Gastroesophageal sphincter (tissue), 4 donors: ENCODE data around the gene PLA2G4B. TPM values are rescaled to one million over a fixed set of nuclear protein-coding genes. Genes with fewer than 3 reads are reported as not detected.

ENCODE experiments used
- ATAC-seq: fragments of 150-250 bp; one replicate; pipeline ENCODE4 v1.9.1; 2016; ENCODE audit warnings: mild to moderate bottlenecking, moderate library complexity
- H3K27ac ChIP-seq, 4 donors: fragments of 200-600 bp; sonication (generic) in 3 of 4; 1 replicate in 3 of 4; 2 replicates in 1 of 4; pipeline ENCODE4 v1.5.1; 2016 to 2019
- H3K27me3 ChIP-seq: fragments of 200-600 bp; sonication (generic); one replicate; pipeline ENCODE4 v1.5.1; 2019
- H3K36me3 ChIP-seq, 2 donors: fragments of 200-600 bp; sonication (generic); one replicate each; pipeline ENCODE4 v1.5.1; 2019; ENCODE audit warnings: control low read depth in 1 of 2
- H3K4me1 ChIP-seq, 3 donors: fragments of 200-600 bp; sonication (generic); 1 replicate in 2 of 3; 2 replicates in 1 of 3; pipeline ENCODE4 v1.5.1; 2016 to 2019; ENCODE audit warnings: control low read depth in 2 of 3
- H3K4me3 ChIP-seq, 2 donors: fragments of 200-600 bp; sonication (generic); one replicate each; pipeline ENCODE4 v1.5.1; 2019; ENCODE audit warnings: mild to moderate bottlenecking in 1 of 2, moderate library complexity in 1 of 2
- H3K9me3 ChIP-seq, 3 donors: fragments of 200-600 bp; sonication (generic); one replicate each; pipeline ENCODE4 v1.5.1; 2017 to 2019; ENCODE audit warnings: control low read depth in 2 of 3
- EP300 ChIP-seq: sonication (generic); formaldehyde crosslinking; IDR thresholded peaks from one replicate; pipeline ENCODE4 v1.6.1; 2017; ENCODE audit warnings: antibody characterized with exemption, mild to moderate bottlenecking
- POLR2A ChIP-seq, 2 donors: fragments of 450-650 bp; IDR thresholded peaks; one replicate each; pipeline ENCODE4 v1.6.1; 2017; ENCODE audit warnings: antibody characterized with exemption in 2 of 2, mild to moderate bottlenecking in 2 of 2, moderate library complexity in 1 of 2
- POLR2AphosphoS5 ChIP-seq: sonication (generic); formaldehyde crosslinking; IDR thresholded peaks from one replicate; pipeline ENCODE4 v1.6.1; 2017; ENCODE audit warnings: antibody characterized with exemption
- WGBS, 2 donors: methylation state at CpG; one replicate each; pipeline ENCODE4 v1.1.5; 2018; ENCODE audit warnings: low coverage in 1 of 2; 5-methylcytosine and 5-hydroxymethylcytosine counted together
- total RNA-seq, 4 donors: library from RNA; depleted of rRNA; stranded (reverse); fragments of >200 nt; gene quantifications; one replicate each; pipeline ENCODE4 v1.1.0, GENCODE V29; 2016
- TF ChIP-seq, protein P1 (sequence below), 4 experiments: fragments of 200-600 bp in 2 of 4; fragments of 450-650 bp in 2 of 4; sonication (generic) in 1 of 4; IDR thresholded peaks; one replicate each; pipeline ENCODE4 v1.5.1; 2017 to 2019; ENCODE audit warnings: antibody characterized with exemption in 4 of 4, mild to moderate bottlenecking in 2 of 4, moderate library complexity in 2 of 4

PLA2G4B gene
- total RNA-seq, 4 donors from 2014 or later, result 2.5 to 7.0 (median 3.6) TPM

DNA sequence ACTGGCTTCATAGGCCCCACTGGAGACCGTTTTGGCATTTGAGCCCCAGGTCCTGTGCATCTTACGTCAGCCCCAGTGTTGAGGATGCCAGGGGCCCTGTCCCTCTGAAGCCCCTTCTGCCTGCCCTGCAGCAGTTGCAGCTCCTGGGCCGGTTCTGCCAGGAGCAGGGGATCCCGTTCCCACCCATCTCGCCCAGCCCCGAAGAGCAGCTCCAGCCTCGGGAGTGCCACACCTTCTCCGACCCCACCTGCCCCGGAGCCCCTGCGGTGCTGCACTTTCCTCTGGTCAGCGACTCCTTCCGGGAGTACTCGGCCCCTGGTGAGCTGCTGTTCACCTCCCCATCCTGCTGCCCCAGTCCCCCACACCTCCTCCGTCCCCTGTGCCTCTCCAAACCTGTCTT is 8.6 kb downstream of the PLA2G4B start:
- no peak for TF ChIP-seq EP300
- TF ChIP-seq, protein P1, sequence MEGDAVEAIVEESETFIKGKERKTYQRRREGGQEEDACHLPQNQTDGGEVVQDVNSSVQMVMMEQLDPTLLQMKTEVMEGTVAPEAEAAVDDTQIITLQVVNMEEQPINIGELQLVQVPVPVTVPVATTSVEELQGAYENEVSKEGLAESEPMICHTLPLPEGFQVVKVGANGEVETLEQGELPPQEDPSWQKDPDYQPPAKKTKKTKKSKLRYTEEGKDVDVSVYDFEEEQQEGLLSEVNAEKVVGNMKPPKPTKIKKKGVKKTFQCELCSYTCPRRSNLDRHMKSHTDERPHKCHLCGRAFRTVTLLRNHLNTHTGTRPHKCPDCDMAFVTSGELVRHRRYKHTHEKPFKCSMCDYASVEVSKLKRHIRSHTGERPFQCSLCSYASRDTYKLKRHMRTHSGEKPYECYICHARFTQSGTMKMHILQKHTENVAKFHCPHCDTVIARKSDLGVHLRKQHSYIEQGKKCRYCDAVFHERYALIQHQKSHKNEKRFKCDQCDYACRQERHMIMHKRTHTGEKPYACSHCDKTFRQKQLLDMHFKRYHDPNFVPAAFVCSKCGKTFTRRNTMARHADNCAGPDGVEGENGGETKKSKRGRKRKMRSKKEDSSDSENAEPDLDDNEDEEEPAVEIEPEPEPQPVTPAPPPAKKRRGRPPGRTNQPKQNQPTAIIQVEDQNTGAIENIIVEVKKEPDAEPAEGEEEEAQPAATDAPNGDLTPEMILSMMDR (IDR thresholded peaks at IDR 0.05), result no peak
- no peak for TF ChIP-seq POLR2AphosphoS5
- TF ChIP-seq POLR2A (IDR thresholded peaks at IDR 0.05), result no peak
- WGBS, 2 donors, result 68 to 82% methylated on average over 6 to 11 of the region's 14 CpGs
- H3K4me1 ChIP-seq, result no peaks in the 10 kb centered on the region
- H3K27me3 ChIP-seq, result peaks cover 14% of the 10 kb centered on the region
- H3K27ac ChIP-seq, result no peak overlapping the region
- no peaks in the 10 kb centered on the region for H3K9me3 ChIP-seq
- H3K4me3 ChIP-seq, result no peak overlapping the region
- no peak for ATAC-seq
- H3K36me3 ChIP-seq, result peaks cover 0 to 68% of the 10 kb centered on the region in 2 donors

DNA sequence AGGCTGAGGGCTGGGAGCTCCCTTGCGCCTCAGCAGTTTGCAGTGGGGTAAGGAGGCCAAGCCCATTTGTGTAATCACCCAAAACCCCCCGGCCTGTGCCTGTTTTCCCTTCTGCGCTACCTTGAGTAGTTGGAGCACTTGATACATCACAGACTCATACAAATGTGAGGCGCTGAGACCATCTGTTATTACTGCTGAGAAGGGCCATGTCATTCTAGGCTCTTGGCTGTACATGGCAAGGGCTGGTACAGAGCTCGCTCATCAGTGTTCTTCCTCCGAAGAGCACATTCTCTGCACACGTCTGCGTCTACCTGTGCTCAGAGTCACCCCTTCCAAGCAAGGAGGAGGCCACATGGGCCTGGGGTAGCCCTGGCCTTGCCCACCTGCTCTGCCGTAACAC is 9.3 kb downstream of the PLA2G4B start:
- no peak overlapping the region for H3K4me3 ChIP-seq
- H3K27me3 ChIP-seq, result peaks cover 22% of the 10 kb centered on the region
- no peaks in the 10 kb centered on the region for H3K9me3 ChIP-seq
- H3K4me1 ChIP-seq, result no peaks in the 10 kb centered on the region
- H3K36me3 ChIP-seq, result peaks cover 0 to 62% of the 10 kb centered on the region in 2 donors
- TF ChIP-seq EP300 (no peak), POLR2A (IDR thresholded peaks at IDR 0.05) (no peak), POLR2AphosphoS5 (no peak)
- TF ChIP-seq, protein P1 (IDR thresholded peaks at IDR 0.05), result no peak
- ATAC-seq, result no peak
- no peak overlapping the region for H3K27ac ChIP-seq
- 90% methylated on average over 2 of the region's 9 CpGs; no CpG with 5 or more reads in 1 of the 2 donors for WGBS, 2 donors

DNA sequence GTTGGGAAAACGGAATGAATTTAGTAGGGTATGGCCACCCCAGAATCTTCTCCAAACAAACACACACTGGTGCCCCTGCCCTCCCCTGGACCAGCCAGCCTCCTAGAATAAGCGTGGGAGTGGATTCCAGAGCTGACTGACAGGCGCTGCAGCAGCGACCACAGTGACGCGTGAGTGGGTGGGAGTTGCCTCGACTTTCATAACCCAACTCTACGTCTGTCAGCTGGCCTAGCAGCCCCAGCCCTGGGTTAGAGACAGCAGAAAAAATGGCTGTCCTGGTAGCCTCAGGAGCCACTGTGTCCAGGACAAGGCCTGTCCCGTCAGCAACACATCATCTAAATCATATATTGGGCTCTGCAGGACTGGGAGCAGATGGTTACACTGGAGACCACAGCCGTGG is 10.0 kb downstream of the PLA2G4B start:
- ATAC-seq, result no peak
- TF ChIP-seq, protein P1 (IDR thresholded peaks at IDR 0.05), result no peak
- TF ChIP-seq POLR2AphosphoS5, result no peak
- no peak for TF ChIP-seq POLR2A (IDR thresholded peaks at IDR 0.05)
- no peak for TF ChIP-seq EP300
- H3K9me3 ChIP-seq, result no peaks in the 10 kb centered on the region
- H3K27ac ChIP-seq, result no peak overlapping the region
- H3K27me3 ChIP-seq, result peaks cover 28% of the 10 kb centered on the region
- H3K36me3 ChIP-seq, result peaks cover 0 to 55% of the 10 kb centered on the region in 2 donors
- no peaks in the 10 kb centered on the region for H3K4me1 ChIP-seq
- no peak overlapping the region for H3K4me3 ChIP-seq
- 80 to 100% methylated on average over 1 to 2 of the region's 10 CpGs for WGBS, 2 donors

DNA sequence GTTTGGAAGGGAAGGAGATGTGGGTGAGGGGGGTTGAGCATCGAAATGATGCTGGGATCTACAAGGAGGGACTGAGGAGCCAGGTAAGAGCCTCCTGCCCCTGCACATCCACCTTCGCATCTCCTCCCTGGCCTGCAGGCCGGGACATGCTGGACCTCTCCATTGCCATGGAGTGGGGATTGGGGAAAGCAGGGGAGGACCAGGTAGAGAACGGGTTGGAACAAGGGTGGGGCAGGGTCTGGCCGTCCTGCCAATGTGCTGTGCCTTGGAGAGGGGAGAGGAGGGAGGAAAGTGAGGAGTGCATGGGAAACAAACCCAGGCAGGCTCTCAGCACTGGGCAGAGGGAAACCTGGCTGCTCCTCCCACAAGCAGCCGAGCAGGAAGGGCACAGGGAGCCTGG is 10.6 kb downstream of the PLA2G4B start:
- 71 to 79% methylated on average over 4 to 6 of the region's 6 CpGs for WGBS, 2 donors
- Histone ChIP-seq H3K9me3 (no peaks in the 10 kb centered on the region), H3K27ac (no peak overlapping the region), H3K4me3 (no peak overlapping the region), H3K36me3 (peaks cover 0 to 49% of the 10 kb centered on the region in 2 donors), H3K27me3 (peaks cover 34% of the 10 kb centered on the region), H3K4me1 (no peaks in the 10 kb centered on the region)
- ATAC-seq, result no peak
- no peak for TF ChIP-seq POLR2A (IDR thresholded peaks at IDR 0.05)
- TF ChIP-seq POLR2AphosphoS5, result no peak
- TF ChIP-seq, protein P1 (IDR thresholded peaks at IDR 0.05), result no peak
- TF ChIP-seq EP300, result no peak

DNA sequence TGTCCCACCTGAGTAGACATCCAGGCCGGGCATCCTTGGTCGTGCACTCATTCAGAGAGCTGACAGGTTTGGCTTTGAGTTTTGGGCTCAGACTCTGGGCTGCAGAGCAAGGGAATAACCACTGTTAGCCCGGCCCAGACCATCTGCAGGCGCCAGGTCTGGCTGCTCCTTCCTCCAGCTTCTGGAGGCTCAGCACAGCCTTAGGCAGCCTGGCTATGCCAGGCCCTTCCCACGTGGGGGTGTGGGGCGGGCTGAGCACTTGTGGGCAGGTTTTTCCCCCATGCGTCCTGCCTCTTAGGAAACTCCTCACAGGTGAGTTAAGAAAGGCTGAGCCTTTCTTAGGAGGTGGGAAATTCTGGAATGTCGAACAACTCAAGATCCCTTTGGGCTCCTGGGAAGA is 11.2 kb downstream of the PLA2G4B start:
- Histone ChIP-seq H3K4me3 (no peak overlapping the region), H3K4me1 (no peaks in the 10 kb centered on the region), H3K27ac (no peak overlapping the region), H3K9me3 (no peaks in the 10 kb centered on the region), H3K27me3 (peaks cover 41% of the 10 kb centered on the region), H3K36me3 (peaks cover 0 to 43% of the 10 kb centered on the region in 2 donors)
- TF ChIP-seq, protein P1 (IDR thresholded peaks at IDR 0.05), result no peak
- no peak for TF ChIP-seq POLR2A (IDR thresholded peaks at IDR 0.05)
- WGBS, 2 donors, result 80 to 100% methylated on average over 1 of the region's 8 CpGs
- ATAC-seq, result no peak
